Left lung (tissue), 10 donors: ENCODE measurements around the gene USO1. TPM values are rescaled to one million over a fixed set of nuclear protein-coding genes. Genes with fewer than 3 reads are reported as not detected.

Experiments
- ATAC-seq: fragments of 200-7000 bp; cut with Tn5 transposase; one replicate; pipeline ENCODE4 v1.9.1; 2020; ENCODE audit warnings: moderate library complexity
- DNase-seq, 4 donors: peaks; one replicate each; pipeline ENCODE4 v3.0.0-alpha.2; 2013 to 2020
- H3K27ac ChIP-seq, 2 donors: fragments of 200-600 bp; sonication (generic) in 1 of 2; one replicate each; pipeline versions ENCODE4 v1.5.0 to v1.8.0; 2020 to 2021
- H3K27me3 ChIP-seq, 2 donors: fragments of 200-600 bp; sonication (generic) in 1 of 2; one replicate each; pipeline versions ENCODE4 v1.5.0 to v1.8.0; 2020 to 2021
- H3K36me3 ChIP-seq, 2 donors: fragments of 200-600 bp; sonication (generic) in 1 of 2; one replicate each; pipeline versions ENCODE4 v1.5.0 to v1.8.0; 2020 to 2021
- H3K4me1 ChIP-seq, 2 donors: fragments of 200-600 bp; one replicate each; pipeline ENCODE4 v1.8.0; 2021
- H3K4me3 ChIP-seq, 2 donors: fragments of 200-600 bp; sonication (generic) in 1 of 2; one replicate each; pipeline versions ENCODE4 v1.5.0 to v1.8.0; 2020 to 2021; ENCODE audit warnings: mild to moderate bottlenecking in 1 of 2
- H3K9me3 ChIP-seq, 2 donors: fragments of 200-600 bp; sonication (generic) in 1 of 2; one replicate each; pipeline versions ENCODE4 v1.5.0 to v1.8.0; 2020 to 2021
- CTCF ChIP-seq, 2 donors: fragments of 200-600 bp; sonication (generic) in 1 of 2; IDR thresholded peaks; one replicate each; pipeline versions ENCODE4 v1.5.0 to v1.8.0; 2021; ENCODE audit warnings: antibody characterized with exemption in 2 of 2
- intact Hi-C, 2 donors: fragments of 100-400 bp; cut with DNase I; formaldehyde crosslinking; loops; one replicate each; pipeline versions ENCODE4 v1.11.2 to v1.14.2; 2022
- polyA plus RNA-seq, 6 donors: library from polyadenylated mRNA; unstranded; fragments of 120-200 nt; gene quantifications; one replicate each; pipeline ENCODE4 v1.2.1, GENCODE V29; 2013; ENCODE audit not compliant: insufficient read length in 6 of 6
- total RNA-seq, 2 donors: library from RNA; stranded (reverse); fragmentation: NEBNext Ultra II Directional; extraction: Animal tissue kit (Norgen Biotek cat#: 25700); gene quantifications; one replicate each; pipeline ENCODE4 v1.2.1, GENCODE V29; 2021
- donor health status: DM: no; HTN: yes; CAD: no.
- donor health status: DM: no; HTN: no; CAD: no.

USO1 gene
- total and polyA plus RNA-seq, 8 donors = 64.2 to 86.1 (median 74.5) TPM

DNA sequence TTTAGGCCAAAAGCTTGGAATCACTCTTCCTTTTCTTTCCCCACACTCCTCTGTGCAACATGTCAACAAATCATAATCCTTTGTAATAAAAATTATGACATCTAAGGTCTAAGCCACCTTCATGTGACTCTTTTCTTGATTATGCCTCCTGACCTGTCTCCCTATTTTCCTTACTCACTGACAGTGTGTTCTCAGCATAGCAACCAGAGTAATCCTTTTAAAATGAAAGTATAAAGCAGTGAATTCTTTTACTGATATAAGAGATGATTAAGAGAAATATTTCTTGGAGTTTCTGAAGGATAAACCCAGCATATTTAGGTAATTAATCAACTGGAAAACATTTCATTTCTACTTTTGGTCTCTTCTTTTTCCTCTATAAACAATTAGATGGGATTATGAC lies 44.7 kb downstream of the USO1 start:
- H3K36me3 ChIP-seq = peaks cover 0 to 42% of the 10 kb centered on the region in 2 donors
- no peaks in the 10 kb centered on the region for H3K27me3 ChIP-seq
- H3K4me3 ChIP-seq = no peak overlapping the region
- no peaks in the 10 kb centered on the region for H3K4me1 ChIP-seq
- H3K9me3 ChIP-seq = no peaks in the 10 kb centered on the region
- DNase-seq (no peak), ATAC-seq (no peak)
- intact Hi-C loops = no loop called here
- no peak overlapping the region for H3K27ac ChIP-seq
- no peak for TF ChIP-seq CTCF (IDR thresholded peaks at IDR 0.05)

DNA sequence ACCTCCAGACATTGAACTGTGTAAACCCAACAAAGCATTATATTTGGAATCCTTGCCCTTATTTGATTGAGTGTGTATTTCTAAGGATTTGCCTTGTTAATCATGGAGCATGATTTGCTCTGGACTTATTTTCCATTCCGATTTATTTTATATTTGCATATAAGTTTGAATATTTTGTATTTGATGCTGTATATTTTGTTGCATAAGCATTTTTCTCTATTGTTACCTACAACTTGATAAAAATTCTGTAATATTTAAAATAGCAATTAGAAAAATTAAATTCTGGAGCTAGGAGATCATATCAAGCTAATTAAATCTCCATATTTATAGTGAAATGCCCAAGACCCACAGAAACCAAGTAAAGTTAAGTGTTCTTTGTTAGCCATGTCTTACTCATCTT lies 47.2 kb downstream of the USO1 start:
- H3K27me3 ChIP-seq = no peaks in the 10 kb centered on the region
- no peak for ATAC-seq

DNA sequence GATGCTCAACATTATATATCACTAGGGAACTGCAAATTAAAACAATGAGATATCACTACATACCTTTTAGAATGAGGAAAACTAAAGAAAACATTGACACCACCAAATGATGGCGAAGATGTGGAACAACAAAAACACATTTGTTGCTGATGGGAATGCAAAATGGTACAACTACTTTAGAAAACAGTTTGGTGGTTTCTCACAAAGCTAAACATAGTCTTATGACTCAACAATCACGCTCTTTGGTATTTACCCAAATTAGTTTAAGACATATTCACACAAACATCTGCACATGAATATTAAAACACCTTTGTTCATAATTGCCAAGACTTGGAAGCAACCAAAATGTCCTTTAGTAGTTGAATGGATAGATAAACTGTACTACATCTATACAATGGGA lies 53.2 kb downstream of the USO1 start:
- no peak for ATAC-seq
- intact Hi-C loops = no loop called here
- Histone ChIP-seq H3K4me3 (no peak overlapping the region), H3K36me3 (peaks cover 0 to 83% of the 10 kb centered on the region in 2 donors), H3K27ac (no peak overlapping the region), H3K27me3 (no peaks in the 10 kb centered on the region), H3K4me1 (no peaks in the 10 kb centered on the region), H3K9me3 (no peaks in the 10 kb centered on the region)
- TF ChIP-seq CTCF (IDR thresholded peaks at IDR 0.05) = no peak
- DNase-seq = no peak

More for the DNA sequence above, 47.2 kb downstream of the USO1 start:
- intact Hi-C loops = no loop called here
- H3K9me3 ChIP-seq = no peaks in the 10 kb centered on the region
- H3K27ac ChIP-seq = no peak overlapping the region
- no peak overlapping the region for H3K4me3 ChIP-seq
- DNase-seq = no peak
- peaks cover 0 to 68% of the 10 kb centered on the region in 2 donors for H3K36me3 ChIP-seq
- TF ChIP-seq CTCF (IDR thresholded peaks at IDR 0.05) = no peak
- no peaks in the 10 kb centered on the region for H3K4me1 ChIP-seq

DNA sequence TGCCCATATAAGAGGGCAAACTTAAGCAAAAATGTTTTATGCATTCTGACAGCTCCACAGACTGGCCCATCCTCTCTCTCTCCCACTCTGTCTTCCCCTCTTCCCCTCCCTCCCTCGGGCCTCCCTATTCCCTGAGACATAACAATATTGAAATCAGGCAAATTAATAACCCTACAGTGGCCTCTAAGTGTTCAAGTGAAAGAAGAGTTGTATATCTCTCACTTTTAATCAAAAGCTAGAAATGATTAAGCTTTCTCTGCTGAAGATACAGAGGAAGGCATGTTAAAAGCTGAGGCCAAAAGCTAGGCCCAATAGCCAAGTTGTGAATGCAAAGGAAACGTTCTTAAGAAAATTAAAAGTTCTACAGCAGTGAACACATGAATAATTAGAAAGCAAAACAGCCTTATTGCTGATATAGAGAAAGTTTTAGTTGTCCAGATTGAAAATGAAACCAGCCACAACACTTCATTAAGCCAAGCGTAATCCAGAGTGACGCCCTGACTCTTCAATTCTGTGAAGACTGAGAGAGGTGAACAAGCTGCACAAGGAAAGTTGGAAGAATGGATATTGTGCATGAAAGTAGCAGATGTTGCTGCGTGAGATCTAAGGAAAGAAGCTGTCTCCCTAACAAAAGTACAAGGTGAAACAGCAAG lies 54.9 kb downstream of the USO1 start:
- peaks cover 0 to 87% of the 10 kb centered on the region in 2 donors for H3K36me3 ChIP-seq
- no peak overlapping the region for H3K4me3 ChIP-seq
- ATAC-seq = no peak
- H3K27ac ChIP-seq = no peak overlapping the region
- no peaks in the 10 kb centered on the region for H3K9me3 ChIP-seq
- H3K4me1 ChIP-seq = no peaks in the 10 kb centered on the region
- TF ChIP-seq CTCF (IDR thresholded peaks at IDR 0.05) = no peak
- no peak for DNase-seq
- intact Hi-C loops = no loop called here
- H3K27me3 ChIP-seq = no peaks in the 10 kb centered on the region

DNA sequence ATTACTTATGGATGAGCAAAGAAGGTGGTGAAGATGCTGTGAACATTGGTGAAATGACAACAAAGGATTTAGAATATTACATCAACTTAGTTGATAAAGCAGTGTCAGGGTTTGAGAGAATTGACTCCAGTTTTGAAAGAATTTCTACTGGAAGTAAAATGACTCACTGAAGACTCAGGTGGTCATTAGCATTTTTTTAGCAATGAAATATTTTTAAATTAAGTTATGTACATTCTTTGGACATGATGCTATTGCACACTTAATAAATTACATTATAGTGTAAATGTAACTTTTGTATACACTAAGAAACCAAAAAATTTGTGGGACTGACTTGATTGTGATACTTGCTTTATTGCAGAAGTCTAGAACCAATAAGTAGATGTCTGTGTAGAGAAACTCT lies 56.9 kb downstream of the USO1 start:
- Histone ChIP-seq H3K9me3 (no peaks in the 10 kb centered on the region), H3K36me3 (peaks cover 0 to 77% of the 10 kb centered on the region in 2 donors), H3K4me1 (no peaks in the 10 kb centered on the region), H3K4me3 (no peak overlapping the region), H3K27ac (no peak overlapping the region), H3K27me3 (no peaks in the 10 kb centered on the region)
- ATAC-seq (no peak), DNase-seq (no peak)
- intact Hi-C loops = no loop called here
- no peak for TF ChIP-seq CTCF (IDR thresholded peaks at IDR 0.05)
